ENCODE data around the gene DNM3.

- TF ChIP-seq, protein P1, sequence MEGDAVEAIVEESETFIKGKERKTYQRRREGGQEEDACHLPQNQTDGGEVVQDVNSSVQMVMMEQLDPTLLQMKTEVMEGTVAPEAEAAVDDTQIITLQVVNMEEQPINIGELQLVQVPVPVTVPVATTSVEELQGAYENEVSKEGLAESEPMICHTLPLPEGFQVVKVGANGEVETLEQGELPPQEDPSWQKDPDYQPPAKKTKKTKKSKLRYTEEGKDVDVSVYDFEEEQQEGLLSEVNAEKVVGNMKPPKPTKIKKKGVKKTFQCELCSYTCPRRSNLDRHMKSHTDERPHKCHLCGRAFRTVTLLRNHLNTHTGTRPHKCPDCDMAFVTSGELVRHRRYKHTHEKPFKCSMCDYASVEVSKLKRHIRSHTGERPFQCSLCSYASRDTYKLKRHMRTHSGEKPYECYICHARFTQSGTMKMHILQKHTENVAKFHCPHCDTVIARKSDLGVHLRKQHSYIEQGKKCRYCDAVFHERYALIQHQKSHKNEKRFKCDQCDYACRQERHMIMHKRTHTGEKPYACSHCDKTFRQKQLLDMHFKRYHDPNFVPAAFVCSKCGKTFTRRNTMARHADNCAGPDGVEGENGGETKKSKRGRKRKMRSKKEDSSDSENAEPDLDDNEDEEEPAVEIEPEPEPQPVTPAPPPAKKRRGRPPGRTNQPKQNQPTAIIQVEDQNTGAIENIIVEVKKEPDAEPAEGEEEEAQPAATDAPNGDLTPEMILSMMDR (IDR thresholded peaks at IDR 0.05), result no peak
- TF ChIP-seq POLR2A (IDR thresholded peaks at IDR 0.05), result no peak
Measured at GRCh38 chr1:172382990-172383389, 541.7 kb downstream of the DNM3 start.

Measured in lower leg skin (tissue), 3 donors.